GM23338 (cell line): Measurements from ENCODE around the gene CLIC5. TPM values are rescaled to one million over a fixed set of nuclear protein-coding genes. Genes with fewer than 3 reads are reported as not detected.

Experiments
- ATAC-seq: fragments of 200-7000 bp; cut with Tn5 transposase; 3 replicates; pipeline ENCODE4 v1.9.1; 2020
- DNase-seq: peaks from one replicate; pipeline ENCODE4 v3.0.0-alpha.2; 2015; ENCODE audit warnings: low spot score
- H2AFZ ChIP-seq: fragments of 200-600 bp; sonication (generic); 2 replicates; pipeline ENCODE4 v1.8.0; 2016; ENCODE audit warnings: antibody characterized with exemption, mild to moderate bottlenecking, moderate library complexity
- H3F3A ChIP-seq: fragments of 200-600 bp; sonication (generic); replicated peaks from 2 replicates; pipeline ENCODE4 v1.8.0; 2017; ENCODE audit warnings: antibody characterized with exemption, mixed run types, low read depth
- H3K27ac ChIP-seq: fragments of 200-600 bp; sonication (generic); 2 replicates; pipeline ENCODE4 v1.6.1; 2016; ENCODE audit warnings: low read depth
- H3K27me3 ChIP-seq: fragments of 200-600 bp; sonication (generic); 2 replicates; pipeline ENCODE4 v1.8.0; 2016; ENCODE audit warnings: mild to moderate bottlenecking, mixed run types, moderate library complexity; ENCODE audit not compliant: insufficient read depth
- H3K36me3 ChIP-seq: fragments of 200-600 bp; sonication (generic); 2 replicates; pipeline ENCODE4 v1.8.0; 2016; ENCODE audit warnings: mild to moderate bottlenecking; ENCODE audit not compliant: insufficient read depth
- H3K4me1 ChIP-seq: fragments of 200-600 bp; sonication (generic); 2 replicates; pipeline ENCODE4 v1.8.0; 2016; ENCODE audit warnings: mild to moderate bottlenecking, moderate library complexity; ENCODE audit not compliant: insufficient read depth
- H3K4me2 ChIP-seq: fragments of 200-600 bp; sonication (generic); 2 replicates; pipeline ENCODE4 v1.7.1; 2017; ENCODE audit warnings: mixed run types
- H3K4me3 ChIP-seq: fragments of 200-600 bp; sonication (generic); 2 replicates; pipeline ENCODE4 v1.6.1; 2016; ENCODE audit warnings: mixed run types
- H3K79me2 ChIP-seq: fragments of 200-600 bp; sonication (generic); replicated peaks from 2 replicates; pipeline ENCODE4 v1.8.0; 2017; ENCODE audit warnings: mild to moderate bottlenecking; ENCODE audit not compliant: insufficient read depth
- H3K9me2 ChIP-seq: fragments of 200-600 bp; sonication (generic); 2 replicates; pipeline ENCODE4 v1.8.0; 2017; ENCODE audit not compliant: insufficient read depth
- H4K20me1 ChIP-seq: fragments of 200-600 bp; sonication (generic); replicated peaks from 2 replicates; pipeline ENCODE4 v1.8.0; 2017; ENCODE audit warnings: mild to moderate bottlenecking; ENCODE audit not compliant: insufficient read depth
- H3K27ac Mint-ChIP-seq: 2 replicates; pipeline ENCODE4 v1.8.0; 2020; ENCODE audit warnings: inconsistent platforms, mild to moderate bottlenecking, moderate library complexity, mixed read lengths
- H3K27me3 Mint-ChIP-seq: 3 replicates; pipeline ENCODE4 v1.8.0; 2022; ENCODE audit warnings: low read depth, mild to moderate bottlenecking, moderate library complexity, mixed read lengths, inconsistent platforms; ENCODE audit not compliant: insufficient read depth, poor library complexity
- H3K36me3 Mint-ChIP-seq: 3 replicates; pipeline ENCODE4 v1.8.0; 2021; ENCODE audit warnings: low read depth, mild to moderate bottlenecking, inconsistent platforms, moderate library complexity, mixed read lengths
- H3K4me1 Mint-ChIP-seq: 3 replicates; pipeline ENCODE4 v1.8.0; 2020; ENCODE audit warnings: mild to moderate bottlenecking, inconsistent platforms, mixed read lengths
- H3K4me3 Mint-ChIP-seq: 3 replicates; pipeline ENCODE4 v1.8.0; 2021; ENCODE audit warnings: moderate library complexity, mild to moderate bottlenecking, inconsistent platforms, mixed read lengths
- H3K9me3 Mint-ChIP-seq: 3 replicates; pipeline ENCODE4 v1.8.0; 2020; ENCODE audit warnings: moderate library complexity, mild to moderate bottlenecking, inconsistent platforms, mixed read lengths
- ETS1 ChIP-seq: IDR thresholded peaks from 2 replicates; pipeline ENCODE4 v1.6.1; 2016; ENCODE audit warnings: antibody characterized with exemption
- EZH2 ChIP-seq: fragments of 200-600 bp; sonication (generic); IDR thresholded peaks from one replicate; pipeline ENCODE4 v1.8.0; 2017; ENCODE audit warnings: antibody characterized with exemption, mild to moderate bottlenecking, low read depth; ENCODE audit not compliant: unreplicated experiment
- EZH2phosphoT487 ChIP-seq: fragments of 200-600 bp; sonication (generic); IDR thresholded peaks from one replicate; pipeline ENCODE4 v1.8.1; 2018; ENCODE audit warnings: antibody characterized with exemption; ENCODE audit not compliant: unreplicated experiment
- JUNB ChIP-seq: IDR thresholded peaks from one replicate; pipeline ENCODE4 v1.6.1; 2016; ENCODE audit warnings: antibody characterized with exemption; ENCODE audit not compliant: unreplicated experiment
- NANOG ChIP-seq: IDR thresholded peaks from 2 replicates; pipeline ENCODE4 v1.6.1; 2016; ENCODE audit warnings: antibody characterized with exemption, borderline replicate concordance
- POLR2AphosphoS5 ChIP-seq: IDR thresholded peaks from 2 replicates; pipeline ENCODE4 v1.6.1; 2016; ENCODE audit warnings: antibody characterized with exemption, low read depth
- REST ChIP-seq: IDR thresholded peaks from one replicate; pipeline ENCODE4 v1.6.1; 2018; ENCODE audit warnings: antibody characterized with exemption; ENCODE audit not compliant: unreplicated experiment
- STAT1 ChIP-seq: IDR thresholded peaks from one replicate; pipeline ENCODE4 v1.6.1; 2016; ENCODE audit warnings: antibody characterized with exemption; ENCODE audit not compliant: unreplicated experiment
- ZNF114 ChIP-seq: fragments of 250-450 bp; sonication (Bioruptor Pico); IDR thresholded peaks from 2 replicates; pipeline ENCODE4 v1.5.0; 2020; ENCODE audit warnings: mild to moderate bottlenecking, moderate library complexity
- polyA plus RNA-seq: library from polyadenylated mRNA; unstranded; fragments of >200 nt; fragmentation: Nextera tagmentation; extraction: Ambion mirVana; gene quantifications from 2 replicates; pipeline ENCODE4 v1.2.1, GENCODE V29; 2016
- total RNA-seq: library from RNA; depleted of rRNA; stranded (reverse); fragments of >200 nt; shearing (Covaris generic); gene quantifications from 2 replicates; pipeline ENCODE4 v1.2.3, GENCODE V29; 2014

CLIC5 gene
- total and polyA plus RNA-seq, 2 experiments from 2014 or later: 0.08 TPM; not detected in 1

- Mint-ChIP-seq H3K27me3 (no peaks in the 10 kb centered on the region), H3K36me3 (no peaks in the 10 kb centered on the region), H3K4me1 (peaks cover 4% of the 10 kb centered on the region; the same call in 1 of the 3 replicates), H3K4me3 (no peak overlapping the region), H3K27ac (no peak overlapping the region), H3K9me3 (no peaks in the 10 kb centered on the region)
- no peaks in the 10 kb centered on the region for H3K36me3 ChIP-seq
- ATAC-seq: no peak
- H3K4me2 ChIP-seq: no peak overlapping the region
- no peak overlapping the region for H3K4me3 ChIP-seq
- no peaks in the 10 kb centered on the region for H3K27me3 ChIP-seq
- H3K79me2 ChIP-seq: no peaks in the 10 kb centered on the region
- DNase-seq: peak; percentile 15
- H3K27ac ChIP-seq: no peak overlapping the region
- H3K4me1 ChIP-seq: no peaks in the 10 kb centered on the region
- H2AFZ ChIP-seq: no peak overlapping the region
- no peaks in the 10 kb centered on the region for H4K20me1 ChIP-seq
- peaks cover 26% of the 10 kb centered on the region for H3K9me2 ChIP-seq
- TF ChIP-seq REST: no peak
- H3F3A ChIP-seq: no peaks in the 10 kb centered on the region
These were observed 128.9 kb downstream of the CLIC5 start for GRCh38 chr6:45886776-45887175.

GRCh38 chr6:45884336-45884735, 131.3 kb downstream of the CLIC5 start:
- Mint-ChIP-seq H3K36me3 (no peaks in the 10 kb centered on the region), H3K27ac (no peak overlapping the region), H3K9me3 (no peaks in the 10 kb centered on the region), H3K27me3 (no peaks in the 10 kb centered on the region), H3K4me3 (no peak overlapping the region), H3K4me1 (peaks cover 4% of the 10 kb centered on the region; the same call in 1 of the 3 replicates)
- no peaks in the 10 kb centered on the region for H4K20me1 ChIP-seq
- H3K79me2 ChIP-seq: no peaks in the 10 kb centered on the region
- no peak for DNase-seq
- H3K4me2 ChIP-seq: no peak overlapping the region
- TF ChIP-seq ZNF114 (CRISPR knock-in tag) (no peak), ETS1 (no peak), POLR2AphosphoS5 (no peak), JUNB (no peak), EZH2phosphoT487 (no peak), STAT1 (no peak), REST (no peak), NANOG (no peak), EZH2 (no peak)
- H3K27me3 ChIP-seq: no peaks in the 10 kb centered on the region
- H2AFZ ChIP-seq: no peak overlapping the region
- no peaks in the 10 kb centered on the region for H3K36me3 ChIP-seq
- ATAC-seq: no peak
- no peaks in the 10 kb centered on the region for H3F3A ChIP-seq
- H3K27ac ChIP-seq: no peak overlapping the region
- H3K4me3 ChIP-seq: no peak overlapping the region
- H3K9me2 ChIP-seq: peaks cover 30% of the 10 kb centered on the region
- H3K4me1 ChIP-seq: no peaks in the 10 kb centered on the region
